ENCODE results near the gene C1QTNF2.

DNA sequence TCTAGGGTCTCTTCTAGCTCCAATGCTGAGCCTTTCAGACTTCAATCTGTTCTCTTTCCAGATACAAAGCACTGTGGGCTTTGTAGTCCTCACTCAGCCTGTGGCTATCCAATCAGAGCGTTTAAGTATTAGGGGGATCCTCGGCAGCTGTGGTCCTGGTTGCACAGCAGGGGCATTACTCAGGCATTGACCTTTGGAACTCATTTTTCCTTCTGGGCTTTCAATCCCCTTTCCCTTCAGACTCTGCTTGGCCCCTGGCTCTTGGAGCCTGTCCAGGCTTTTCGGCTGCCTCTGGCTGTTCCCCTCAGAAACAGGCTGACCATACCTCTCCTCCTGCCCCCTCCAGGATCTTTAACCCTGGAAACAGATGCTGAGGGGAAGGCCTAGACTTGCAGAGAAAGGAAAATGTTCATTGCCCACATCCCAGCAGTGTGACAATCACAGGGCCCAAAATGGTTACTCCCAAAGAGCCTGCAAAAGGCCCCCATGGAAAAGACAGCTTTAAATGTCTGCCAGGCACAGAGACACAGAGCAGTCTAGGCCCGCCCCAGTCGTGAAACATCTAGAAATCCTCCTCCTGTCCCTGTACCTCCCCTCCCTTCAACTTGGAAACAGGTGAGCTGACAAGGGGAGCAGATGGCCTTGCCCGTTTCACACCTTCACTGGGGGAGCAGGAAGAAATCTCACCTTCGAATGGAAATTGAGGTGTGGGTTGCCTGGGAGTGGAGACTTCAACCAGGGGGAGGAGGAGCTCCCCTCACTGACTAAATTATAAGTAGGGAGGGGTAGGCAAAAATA, 13.7 kb downstream of the C1QTNF2 start:
- TF ChIP-seq, protein P1, sequence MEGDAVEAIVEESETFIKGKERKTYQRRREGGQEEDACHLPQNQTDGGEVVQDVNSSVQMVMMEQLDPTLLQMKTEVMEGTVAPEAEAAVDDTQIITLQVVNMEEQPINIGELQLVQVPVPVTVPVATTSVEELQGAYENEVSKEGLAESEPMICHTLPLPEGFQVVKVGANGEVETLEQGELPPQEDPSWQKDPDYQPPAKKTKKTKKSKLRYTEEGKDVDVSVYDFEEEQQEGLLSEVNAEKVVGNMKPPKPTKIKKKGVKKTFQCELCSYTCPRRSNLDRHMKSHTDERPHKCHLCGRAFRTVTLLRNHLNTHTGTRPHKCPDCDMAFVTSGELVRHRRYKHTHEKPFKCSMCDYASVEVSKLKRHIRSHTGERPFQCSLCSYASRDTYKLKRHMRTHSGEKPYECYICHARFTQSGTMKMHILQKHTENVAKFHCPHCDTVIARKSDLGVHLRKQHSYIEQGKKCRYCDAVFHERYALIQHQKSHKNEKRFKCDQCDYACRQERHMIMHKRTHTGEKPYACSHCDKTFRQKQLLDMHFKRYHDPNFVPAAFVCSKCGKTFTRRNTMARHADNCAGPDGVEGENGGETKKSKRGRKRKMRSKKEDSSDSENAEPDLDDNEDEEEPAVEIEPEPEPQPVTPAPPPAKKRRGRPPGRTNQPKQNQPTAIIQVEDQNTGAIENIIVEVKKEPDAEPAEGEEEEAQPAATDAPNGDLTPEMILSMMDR (IDR thresholded peaks at IDR 0.05; ENCODE audit: low read depth, low read length): no peak
- no peak for TF ChIP-seq POLR2A (IDR thresholded peaks at IDR 0.05; ENCODE audit: extremely low read depth, insufficient read length)
- TF ChIP-seq, protein P2, sequence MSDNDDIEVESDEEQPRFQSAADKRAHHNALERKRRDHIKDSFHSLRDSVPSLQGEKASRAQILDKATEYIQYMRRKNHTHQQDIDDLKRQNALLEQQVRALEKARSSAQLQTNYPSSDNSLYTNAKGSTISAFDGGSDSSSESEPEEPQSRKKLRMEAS (IDR thresholded peaks at IDR 0.05; ENCODE audit: low read depth, low read length): no peak
- no peak for TF ChIP-seq MYC (IDR thresholded peaks at IDR 0.05; ENCODE audit: low read depth, low read length)

Data from NB4 (cell line).